ENCODE measurements around the gene CLDN9.

The CLDN9 gene

GRCh38 chr16:2996298-2996697, 16.4 kb upstream of the CLDN9 start:
- no peak for FAIRE-seq

DNA sequence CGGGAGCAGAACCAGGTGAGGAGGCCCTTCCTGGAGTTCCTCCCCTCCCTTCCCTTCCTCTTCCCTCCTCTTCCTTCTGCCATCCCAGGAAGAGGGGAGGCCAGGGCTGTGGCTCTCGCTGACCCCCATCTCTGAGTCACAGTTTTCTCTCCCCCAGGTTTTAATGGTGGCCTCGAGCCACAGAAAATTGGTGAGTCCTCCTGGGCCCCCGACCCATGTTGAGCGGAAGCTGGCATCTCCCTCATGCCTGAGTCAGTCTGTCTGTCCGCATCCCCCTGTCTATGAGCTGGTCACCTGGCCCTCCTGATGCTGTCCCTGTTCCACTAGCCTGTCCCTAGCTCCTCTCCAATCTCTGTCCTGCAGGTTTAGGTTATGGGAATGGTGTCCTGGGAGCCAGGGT, 12.8 kb upstream of the CLDN9 start:
- no peak for FAIRE-seq

GRCh38 chr16:3000540-3000939, 12.2 kb upstream of the CLDN9 start:
- no peak for FAIRE-seq

GRCh38 chr16:3001316-3001715, 11.4 kb upstream of the CLDN9 start:
- no peak for FAIRE-seq

- FAIRE-seq = no peak
Observed at GRCh38 chr16:3003582-3004270, 9.0 kb upstream of the CLDN9 start.

GRCh38 chr16:3004319-3004718, 8.4 kb upstream of the CLDN9 start:
- FAIRE-seq = no peak

DNA sequence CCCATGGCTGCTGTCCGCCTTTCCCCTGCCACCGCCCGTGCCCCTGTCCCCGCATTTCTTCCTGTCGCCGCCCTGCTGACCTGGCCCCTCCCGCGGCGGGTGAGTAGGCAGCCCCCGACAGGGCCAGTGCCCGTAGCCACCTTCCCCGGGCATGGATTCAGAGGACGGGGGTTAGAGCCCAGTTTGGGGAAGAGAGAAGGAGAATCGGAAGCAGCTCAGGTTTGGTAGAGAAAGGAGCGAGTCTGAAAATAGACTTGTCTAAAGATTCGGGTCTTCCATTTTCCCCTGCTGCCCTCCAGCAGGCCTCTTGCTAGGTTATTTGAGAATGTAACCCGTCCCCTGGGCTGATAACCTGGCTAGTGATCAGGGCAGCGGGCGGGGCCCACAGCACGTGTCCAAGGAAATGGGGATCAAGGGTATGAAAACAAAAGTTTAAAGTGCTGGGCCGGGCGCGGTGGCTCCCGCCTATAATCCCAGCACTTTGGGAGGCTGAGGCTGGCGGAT, 7.9 kb upstream of the CLDN9 start:
- no peak for FAIRE-seq

DNA sequence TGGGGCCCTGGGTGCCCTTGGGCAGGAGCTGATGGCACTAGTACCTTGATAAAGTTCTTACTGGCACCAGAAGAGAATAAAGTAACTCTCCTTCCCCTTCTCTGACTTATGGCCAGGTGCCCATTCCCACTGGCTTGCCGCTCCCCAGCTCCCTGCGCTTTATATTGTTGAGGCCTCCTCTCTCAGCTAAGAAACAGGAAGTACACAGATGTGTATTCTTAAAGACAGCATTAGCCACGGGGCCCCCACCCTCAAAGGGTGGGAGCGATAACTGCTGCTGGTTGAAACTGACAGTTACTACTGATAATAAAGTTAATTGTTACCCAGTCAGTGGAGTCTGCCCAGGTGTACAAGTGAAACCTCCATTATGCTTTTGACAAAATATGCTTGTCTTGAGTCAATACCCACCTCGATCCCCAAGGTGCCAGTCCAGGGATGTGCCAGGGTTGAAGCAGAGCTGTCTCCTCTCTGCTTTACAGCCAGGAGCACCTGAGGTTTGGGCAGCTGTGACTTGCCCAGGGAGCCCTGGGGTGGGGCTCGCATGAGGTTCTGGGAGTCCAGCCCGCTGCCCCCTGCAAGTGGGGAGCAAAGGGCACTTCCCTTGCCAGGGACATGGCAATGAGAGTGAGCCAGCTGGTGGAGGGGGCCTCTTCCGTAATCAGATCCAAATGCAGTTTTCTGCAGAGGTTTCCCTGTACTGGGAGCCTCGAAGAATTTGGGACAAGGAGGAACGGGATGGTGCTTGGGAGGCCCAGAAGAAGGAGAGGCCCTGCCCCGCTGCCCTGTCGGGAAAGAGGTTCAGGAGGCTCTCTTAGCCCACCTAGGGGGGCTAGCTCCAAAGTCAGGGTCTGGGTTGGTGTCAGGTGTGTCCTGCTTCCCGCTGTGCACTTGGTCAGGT, 5.4 kb upstream of the CLDN9 start:
- FAIRE-seq = no peak

DNA sequence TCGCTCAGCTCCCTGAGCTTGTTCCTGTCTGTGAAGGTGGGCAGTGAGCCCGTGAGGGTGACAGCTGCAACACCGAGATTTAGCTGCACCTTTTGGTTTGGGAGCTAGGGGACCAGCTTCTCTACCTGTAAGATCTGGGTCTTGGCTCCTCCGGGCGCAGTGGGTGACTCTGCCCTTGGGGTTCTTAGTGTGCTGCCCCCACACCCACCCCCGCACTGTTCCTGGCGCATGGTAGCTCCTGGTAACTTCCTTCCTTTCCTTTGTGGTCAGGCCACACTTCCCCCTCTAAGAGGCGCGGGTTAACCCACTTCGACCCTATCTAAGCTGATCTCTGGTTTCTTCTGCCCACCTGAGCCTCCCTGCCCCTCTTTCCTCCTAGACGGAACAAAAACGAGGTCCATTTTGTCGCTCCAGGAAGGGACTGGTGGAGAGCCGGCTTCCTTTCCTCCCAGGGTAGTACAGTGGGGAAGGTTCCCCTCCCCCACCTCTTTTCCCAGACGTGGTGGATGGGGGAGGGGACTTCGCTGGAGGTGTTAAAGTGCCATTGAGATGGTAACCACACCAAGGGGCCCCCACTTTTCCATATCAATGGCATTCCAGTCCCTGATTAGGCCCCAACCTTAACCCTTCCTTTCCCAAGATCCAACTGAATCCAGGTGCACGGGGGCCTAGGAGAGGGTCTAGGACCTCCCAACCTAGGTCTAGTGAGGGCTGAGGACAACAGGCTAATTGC, 4.6 kb upstream of the CLDN9 start:
- no peak for FAIRE-seq

GRCh38 chr16:3008690-3009037, 4.1 kb upstream of the CLDN9 start:
- FAIRE-seq = no peak

GRCh38 chr16:3009568-3010390, 2.9 kb upstream of the CLDN9 start:
- FAIRE-seq = no peak

DNA sequence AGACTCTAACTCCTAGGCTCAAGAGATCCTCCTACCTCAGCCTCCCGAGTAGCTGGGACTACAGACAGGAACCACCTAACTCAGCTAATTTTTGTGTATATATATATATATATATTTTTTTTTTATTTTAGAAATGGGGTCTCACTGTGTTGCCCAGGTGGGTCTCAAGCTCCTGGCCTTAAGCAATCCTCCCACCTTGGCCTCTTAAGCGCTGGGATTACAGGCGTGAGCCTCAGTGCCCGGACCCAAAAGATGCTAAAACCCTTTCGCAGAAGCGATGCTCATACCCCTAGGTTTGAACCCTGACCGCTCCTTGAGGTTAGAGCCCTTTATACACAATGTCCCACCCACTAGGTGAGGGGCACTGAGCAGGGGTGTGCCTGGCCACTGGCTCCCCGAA, 2.2 kb upstream of the CLDN9 start:
- FAIRE-seq = no peak

DNA sequence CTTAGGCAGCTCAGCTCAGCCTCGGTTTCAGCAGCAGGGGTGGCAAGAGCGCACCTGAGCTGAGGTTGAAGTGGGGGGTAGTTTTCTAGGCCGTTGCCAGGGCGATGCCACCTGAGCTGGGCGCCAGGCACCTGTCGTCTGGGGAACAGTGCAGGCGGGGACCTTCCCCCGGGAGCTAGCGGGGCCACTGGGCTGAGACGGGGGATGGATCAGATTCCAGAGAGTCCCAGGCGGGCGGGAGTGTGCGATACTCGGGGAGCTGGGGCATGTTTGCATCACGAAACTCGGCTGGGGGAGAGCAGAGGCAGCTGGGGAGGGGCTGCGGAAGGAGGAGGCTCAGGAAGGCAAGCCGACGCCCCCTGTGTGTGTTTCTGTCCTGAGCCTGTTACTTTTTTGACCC, 477 bp upstream of the CLDN9 start:
- FAIRE-seq = no peak

DNA sequence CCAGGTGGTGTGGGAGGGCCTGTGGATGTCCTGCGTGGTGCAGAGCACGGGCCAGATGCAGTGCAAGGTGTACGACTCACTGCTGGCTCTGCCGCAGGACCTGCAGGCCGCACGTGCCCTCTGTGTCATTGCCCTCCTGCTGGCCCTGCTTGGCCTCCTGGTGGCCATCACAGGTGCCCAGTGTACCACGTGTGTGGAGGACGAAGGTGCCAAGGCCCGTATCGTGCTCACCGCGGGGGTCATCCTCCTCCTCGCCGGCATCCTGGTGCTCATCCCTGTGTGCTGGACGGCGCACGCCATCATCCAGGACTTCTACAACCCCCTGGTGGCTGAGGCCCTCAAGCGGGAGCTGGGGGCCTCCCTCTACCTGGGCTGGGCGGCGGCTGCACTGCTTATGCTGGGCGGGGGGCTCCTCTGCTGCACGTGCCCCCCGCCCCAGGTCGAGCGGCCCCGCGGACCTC, 798 bp downstream of the CLDN9 start:
- FAIRE-seq = no peak

GRCh38 chr16:3013998-3014690, 1.4 kb downstream of the CLDN9 start:
- FAIRE-seq = no peak

DNA sequence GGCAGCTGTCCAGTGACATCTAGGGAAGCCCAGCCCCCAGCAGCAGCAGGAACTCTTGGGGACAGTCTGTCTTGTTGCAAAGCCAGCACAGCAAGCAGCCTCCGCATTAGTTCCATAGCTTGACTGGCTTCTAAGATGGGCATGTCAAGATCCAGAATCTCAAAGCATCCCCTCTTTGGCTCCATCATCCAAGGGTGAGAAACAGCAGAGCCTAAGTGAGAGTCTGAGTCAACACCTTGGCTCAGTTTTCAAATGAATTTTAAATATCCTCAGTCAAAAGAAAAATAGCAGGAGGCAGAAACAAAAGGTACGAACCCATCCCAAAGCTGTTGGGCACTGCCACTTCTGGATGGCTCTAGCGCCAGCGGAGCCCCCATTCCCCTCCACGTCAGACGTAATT, 2.2 kb downstream of the CLDN9 start:
- no peak for FAIRE-seq

- no peak for FAIRE-seq
Observed at GRCh38 chr16:3015865-3016521, 3.3 kb downstream of the CLDN9 start.

- no peak for FAIRE-seq
Observed at GRCh38 chr16:3017344-3017743, 4.6 kb downstream of the CLDN9 start.

- no peak for FAIRE-seq
Observed at GRCh38 chr16:3017794-3018506, 5.2 kb downstream of the CLDN9 start, which contains the start of gene CLDN6. Gene CLDN6 (minus strand): TSS chr16:3018183. CDS start chr16:3016021, 2,162 bp downstream.

DNA sequence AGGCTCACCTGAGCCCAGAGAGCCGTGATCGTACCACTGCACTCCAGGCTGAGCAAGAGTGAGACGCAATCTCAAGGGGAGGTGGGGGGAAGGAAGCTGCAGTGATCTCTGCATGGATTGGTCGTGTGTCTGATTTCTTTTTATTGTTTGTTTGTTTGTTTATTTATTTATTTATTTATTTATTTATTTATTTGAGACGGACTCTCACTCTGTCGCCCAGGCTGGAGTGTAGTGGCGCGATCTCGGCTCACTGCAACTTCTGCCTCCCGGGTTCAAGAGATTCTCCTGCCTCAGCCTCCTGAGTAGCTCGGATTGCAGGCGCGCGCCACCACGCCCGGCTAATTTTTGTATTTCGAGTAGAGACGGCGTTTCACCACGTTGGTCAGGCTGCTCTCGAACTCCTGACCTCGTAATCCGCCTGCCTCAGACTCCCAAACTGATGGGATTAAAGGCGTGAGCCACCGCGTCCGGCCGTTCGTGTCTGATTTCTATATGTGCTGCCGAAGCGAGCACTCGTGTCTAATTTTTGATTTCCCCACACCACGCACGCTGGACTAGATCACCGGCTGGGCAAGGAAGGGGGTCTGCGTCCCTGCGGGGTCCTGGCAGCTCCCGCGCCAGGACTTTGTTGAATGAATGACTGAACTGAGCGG, 7.0 kb downstream of the CLDN9 start:
- FAIRE-seq = no peak
